ENCODE measurements around the gene TXLNG.
"Not testable (repeated sequence)": the region's sequence is repeated elsewhere in the genome, so short reads cannot be mapped to it uniquely, and the experiment has no call there.

TXLNG gene

GRCh38 chrX:16838202-16839066 is 52.2 kb downstream of the TXLNG start:
- DNase-seq: no peak

GRCh38 chrX:16839219-16839851 is 53.1 kb downstream of the TXLNG start:
- DNase-seq: no peak

GRCh38 chrX:16839852-16840460 is 53.7 kb downstream of the TXLNG start:
- DNase-seq: peak in 20 of 56 donors; percentile 0 to 28 (median 7)

- no peak for DNase-seq
Observed at GRCh38 chrX:16842684-16843083, 56.4 kb downstream of the TXLNG start.

GRCh38 chrX:16843208-16843909 is 57.1 kb downstream of the TXLNG start:
- peak in 1 of 56 donors; percentile 2 for DNase-seq

- DNase-seq: no peak
Observed at GRCh38 chrX:16845686-16846085, 59.4 kb downstream of the TXLNG start.

- DNase-seq: no peak
Observed at GRCh38 chrX:16848541-16848940, 62.3 kb downstream of the TXLNG start.

- no peak for DNase-seq
Observed at GRCh38 chrX:16851421-16851820, 65.2 kb downstream of the TXLNG start.

- no peak for DNase-seq
Observed at GRCh38 chrX:16851827-16852226, 65.6 kb downstream of the TXLNG start.

- no peak for DNase-seq
Observed at GRCh38 chrX:16852617-16853179, 66.4 kb downstream of the TXLNG start.

- DNase-seq: no peak
Observed at GRCh38 chrX:16853537-16853936, 67.3 kb downstream of the TXLNG start.

GRCh38 chrX:16855363-16856075 is 69.3 kb downstream of the TXLNG start:
- DNase-seq: no peak

- not testable (repeated sequence) for DNase-seq
Observed at GRCh38 chrX:16856076-16856404, 69.8 kb downstream of the TXLNG start.

GRCh38 chrX:16856744-16857143 is 70.5 kb downstream of the TXLNG start:
- no peak for DNase-seq

- DNase-seq: no peak
Observed at GRCh38 chrX:16862829-16863228, 76.6 kb downstream of the TXLNG start.

GRCh38 chrX:16867947-16868346 is 81.7 kb downstream of the TXLNG start:
- DNase-seq: no peak

- no peak for DNase-seq
Observed at GRCh38 chrX:16868920-16869319, 82.7 kb downstream of the TXLNG start.

- peak in 9 of 56 donors; percentile 0 to 44 (median 23) for DNase-seq
Observed at GRCh38 chrX:16869393-16870094, 83.3 kb downstream of the TXLNG start.

GRCh38 chrX:16870095-16870861 is 84.0 kb downstream of the TXLNG start, which contains the start of gene RBBP7:
Gene RBBP7 (minus strand): TSS chrX:16870362. CDS start chrX:16870053, 309 bp downstream.
- peak; percentile 27 to 97 (median 82) for DNase-seq
